ENCODE results near the gene DPAGT1.

DNA sequence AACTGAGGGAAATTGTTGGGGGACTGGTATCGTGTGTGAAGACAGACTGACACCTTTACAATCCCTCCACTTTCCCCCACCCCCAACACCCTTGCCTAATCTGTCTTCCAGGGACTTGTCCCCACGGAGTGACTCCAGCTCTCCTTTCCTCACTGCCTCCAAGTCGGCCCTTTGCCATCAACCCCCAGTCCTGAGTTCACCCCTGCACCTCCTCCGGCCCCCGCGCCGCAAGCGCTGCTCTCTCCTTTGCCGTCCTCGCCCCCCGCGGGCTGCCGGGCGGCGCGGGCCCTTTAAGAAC lies 47.0 kb upstream of the DPAGT1 start:
- no peak for TF ChIP-seq POLR2A (IDR thresholded peaks at IDR 0.05)
- TF ChIP-seq, protein P1, sequence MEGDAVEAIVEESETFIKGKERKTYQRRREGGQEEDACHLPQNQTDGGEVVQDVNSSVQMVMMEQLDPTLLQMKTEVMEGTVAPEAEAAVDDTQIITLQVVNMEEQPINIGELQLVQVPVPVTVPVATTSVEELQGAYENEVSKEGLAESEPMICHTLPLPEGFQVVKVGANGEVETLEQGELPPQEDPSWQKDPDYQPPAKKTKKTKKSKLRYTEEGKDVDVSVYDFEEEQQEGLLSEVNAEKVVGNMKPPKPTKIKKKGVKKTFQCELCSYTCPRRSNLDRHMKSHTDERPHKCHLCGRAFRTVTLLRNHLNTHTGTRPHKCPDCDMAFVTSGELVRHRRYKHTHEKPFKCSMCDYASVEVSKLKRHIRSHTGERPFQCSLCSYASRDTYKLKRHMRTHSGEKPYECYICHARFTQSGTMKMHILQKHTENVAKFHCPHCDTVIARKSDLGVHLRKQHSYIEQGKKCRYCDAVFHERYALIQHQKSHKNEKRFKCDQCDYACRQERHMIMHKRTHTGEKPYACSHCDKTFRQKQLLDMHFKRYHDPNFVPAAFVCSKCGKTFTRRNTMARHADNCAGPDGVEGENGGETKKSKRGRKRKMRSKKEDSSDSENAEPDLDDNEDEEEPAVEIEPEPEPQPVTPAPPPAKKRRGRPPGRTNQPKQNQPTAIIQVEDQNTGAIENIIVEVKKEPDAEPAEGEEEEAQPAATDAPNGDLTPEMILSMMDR (IDR thresholded peaks at IDR 0.05) = no peak
